ENCODE results near the gene ALG9.
"Not testable (repeated sequence)": the region's sequence is repeated elsewhere in the genome, so short reads cannot be mapped to it uniquely, and the experiment has no call there.

Gene ALG9

GRCh38 chr11:111910676-111911562 is 39.5 kb upstream of the ALG9 start:
- Histone ChIP-seq H3K27me3 (ENCODE audit: insufficient read depth, low read length) (no peaks in the 10 kb centered on the region), H3K4me3 (ENCODE audit: low read length) (no peak overlapping the region), H3K4me1 (ENCODE audit: insufficient read depth, low read length) (peaks cover 9% of the 10 kb centered on the region), H3K36me3 (ENCODE audit: insufficient read depth, low read length) (no peaks in the 10 kb centered on the region), H2AFZ (ENCODE audit: low read depth, low read length) (no peak overlapping the region), H3K9me3 (ENCODE audit: low read length) (no peaks in the 10 kb centered on the region)

GRCh38 chr11:111909378-111909777 is 38.0 kb upstream of the ALG9 start:
- Histone ChIP-seq H3K4me3 (ENCODE audit: low read length) (no peak overlapping the region), H3K4me1 (ENCODE audit: insufficient read depth, low read length) (peaks cover 9% of the 10 kb centered on the region), H3K27me3 (ENCODE audit: insufficient read depth, low read length) (no peaks in the 10 kb centered on the region), H3K36me3 (ENCODE audit: insufficient read depth, low read length) (no peaks in the 10 kb centered on the region), H2AFZ (ENCODE audit: low read depth, low read length) (no peak overlapping the region), H3K9me3 (ENCODE audit: low read length) (no peaks in the 10 kb centered on the region)

- no peak overlapping the region for H2AFZ ChIP-seq (ENCODE audit: low read depth, low read length)
- H3K27me3 ChIP-seq (ENCODE audit: insufficient read depth, low read length), result no peaks in the 10 kb centered on the region
- H3K9me3 ChIP-seq (ENCODE audit: low read length), result no peaks in the 10 kb centered on the region
- H3K4me3 ChIP-seq (ENCODE audit: low read length), result no peak overlapping the region
- H3K36me3 ChIP-seq (ENCODE audit: insufficient read depth, low read length), result no peaks in the 10 kb centered on the region
- H3K4me1 ChIP-seq (ENCODE audit: insufficient read depth, low read length), result peaks cover 9% of the 10 kb centered on the region
Measured at GRCh38 chr11:111908639-111909305, 37.4 kb upstream of the ALG9 start.

- Histone ChIP-seq H3K27me3 (ENCODE audit: insufficient read depth, low read length) (no peaks in the 10 kb centered on the region), H3K9me3 (ENCODE audit: low read length) (no peaks in the 10 kb centered on the region), H3K36me3 (ENCODE audit: insufficient read depth, low read length) (no peaks in the 10 kb centered on the region), H3K4me1 (ENCODE audit: insufficient read depth, low read length) (peaks cover 2% of the 10 kb centered on the region), H2AFZ (ENCODE audit: low read depth, low read length) (no peak overlapping the region), H3K4me3 (ENCODE audit: low read length) (no peak overlapping the region)
Measured at GRCh38 chr11:111906680-111907079, 35.3 kb upstream of the ALG9 start.

- no peak overlapping the region for H3K4me3 ChIP-seq (ENCODE audit: low read length)
- no peaks in the 10 kb centered on the region for H3K9me3 ChIP-seq (ENCODE audit: low read length)
- H3K4me1 ChIP-seq (ENCODE audit: insufficient read depth, low read length), result no peaks in the 10 kb centered on the region
- H3K27me3 ChIP-seq (ENCODE audit: insufficient read depth, low read length), result no peaks in the 10 kb centered on the region
- H3K36me3 ChIP-seq (ENCODE audit: insufficient read depth, low read length), result no peaks in the 10 kb centered on the region
- no peak overlapping the region for H2AFZ ChIP-seq (ENCODE audit: low read depth, low read length)
Measured at GRCh38 chr11:111905411-111905810, 34.0 kb upstream of the ALG9 start.

- Histone ChIP-seq H3K4me3 (ENCODE audit: low read length) (no peak overlapping the region), H3K9me3 (ENCODE audit: low read length) (no peaks in the 10 kb centered on the region), H3K27me3 (ENCODE audit: insufficient read depth, low read length) (no peaks in the 10 kb centered on the region), H2AFZ (ENCODE audit: low read depth, low read length) (no peak overlapping the region), H3K4me1 (ENCODE audit: insufficient read depth, low read length) (no peaks in the 10 kb centered on the region), H3K36me3 (ENCODE audit: insufficient read depth, low read length) (peaks cover 9% of the 10 kb centered on the region)
Measured at GRCh38 chr11:111886844-111887243, 15.5 kb upstream of the ALG9 start.

GRCh38 chr11:111886032-111886431 is 14.7 kb upstream of the ALG9 start:
- H3K4me3 ChIP-seq (ENCODE audit: low read length), result no peak overlapping the region
- no peak overlapping the region for H2AFZ ChIP-seq (ENCODE audit: low read depth, low read length)
- H3K4me1 ChIP-seq (ENCODE audit: insufficient read depth, low read length), result no peaks in the 10 kb centered on the region
- peaks cover 9% of the 10 kb centered on the region for H3K36me3 ChIP-seq (ENCODE audit: insufficient read depth, low read length)
- no peaks in the 10 kb centered on the region for H3K9me3 ChIP-seq (ENCODE audit: low read length)
- no peaks in the 10 kb centered on the region for H3K27me3 ChIP-seq (ENCODE audit: insufficient read depth, low read length)

- H2AFZ ChIP-seq (ENCODE audit: low read depth, low read length); H3K4me1 ChIP-seq (ENCODE audit: insufficient read depth, low read length); H3K4me3 ChIP-seq (ENCODE audit: low read length); H3K36me3 ChIP-seq (ENCODE audit: insufficient read depth, low read length); H3K27me3 ChIP-seq (ENCODE audit: insufficient read depth, low read length); H3K9me3 ChIP-seq (ENCODE audit: low read length): not testable (repeated sequence)
Measured at GRCh38 chr11:111885053-111885452, 13.7 kb upstream of the ALG9 start.

GRCh38 chr11:111882202-111882601 is 10.8 kb upstream of the ALG9 start:
- no peak overlapping the region for H2AFZ ChIP-seq (ENCODE audit: low read depth, low read length)
- peaks cover 12% of the 10 kb centered on the region for H3K4me1 ChIP-seq (ENCODE audit: insufficient read depth, low read length)
- H3K4me3 ChIP-seq (ENCODE audit: low read length), result no peak overlapping the region
- H3K27me3 ChIP-seq (ENCODE audit: insufficient read depth, low read length), result no peaks in the 10 kb centered on the region
- H3K36me3 ChIP-seq (ENCODE audit: insufficient read depth, low read length), result peaks cover 9% of the 10 kb centered on the region
- H3K9me3 ChIP-seq (ENCODE audit: low read length), result no peaks in the 10 kb centered on the region

GRCh38 chr11:111879637-111879960 is 8.2 kb upstream of the ALG9 start:
- H3K4me1 ChIP-seq (ENCODE audit: insufficient read depth, low read length), result peaks cover 12% of the 10 kb centered on the region
- H2AFZ ChIP-seq (ENCODE audit: low read depth, low read length), result peak overlapping the region; percentile 95
- H3K4me3 ChIP-seq (ENCODE audit: low read length), result peak overlapping the region; percentile 74
- peaks cover 9% of the 10 kb centered on the region for H3K36me3 ChIP-seq (ENCODE audit: insufficient read depth, low read length)
- H3K27me3 ChIP-seq (ENCODE audit: insufficient read depth, low read length), result no peaks in the 10 kb centered on the region
- no peaks in the 10 kb centered on the region for H3K9me3 ChIP-seq (ENCODE audit: low read length)

- Histone ChIP-seq H3K9me3 (ENCODE audit: low read length) (no peaks in the 10 kb centered on the region), H3K4me3 (ENCODE audit: low read length) (peak within 1 kb of the TSS; percentile 74), H2AFZ (ENCODE audit: low read depth, low read length) (peak within 1 kb of the TSS; percentile 95), H3K27me3 (ENCODE audit: insufficient read depth, low read length) (no peaks in the 10 kb centered on the region), H3K36me3 (ENCODE audit: insufficient read depth, low read length) (peaks cover 9% of the 10 kb centered on the region), H3K4me1 (ENCODE audit: insufficient read depth, low read length) (peaks cover 12% of the 10 kb centered on the region)
Measured at GRCh38 chr11:111878849-111879636, 7.7 kb upstream of the ALG9 start, which contains the start of the genes CFAP68 and FDXACB1. CFAP68 (plus strand) TSS chr11:111879541; CDS start chr11:111879561, 20 bp downstream. FDXACB1 (minus strand) TSS chr11:111879165; CDS start chr11:111879132, 33 bp downstream.

- Histone ChIP-seq H3K4me3 (ENCODE audit: low read length) (peak overlapping the region; percentile 74), H3K27me3 (ENCODE audit: insufficient read depth, low read length) (no peaks in the 10 kb centered on the region), H3K36me3 (ENCODE audit: insufficient read depth, low read length) (peaks cover 9% of the 10 kb centered on the region), H3K4me1 (ENCODE audit: insufficient read depth, low read length) (peaks cover 12% of the 10 kb centered on the region), H2AFZ (ENCODE audit: low read depth, low read length) (peak overlapping the region; percentile 95), H3K9me3 (ENCODE audit: low read length) (no peaks in the 10 kb centered on the region)
Measured at GRCh38 chr11:111878385-111878848, 7.0 kb upstream of the ALG9 start.

Measured in neuron (in vitro differentiated cells).